AG04449 (cell line): ENCODE measurements around the gene POT1.

Source experiments
- CTCF ChIA-PET: fragments of 350-600 bp; formaldehyde crosslinking; extraction: SDS; loops from one replicate; lab custom pipeline; 2021; ENCODE audit warnings: antibody characterized with exemption; lab: Yijun Ruan, JAX
- POLR2A ChIA-PET: fragments of 400-600, 350-600 bp; formaldehyde crosslinking; extraction: SDS; loops from one replicate; lab custom pipeline; 2020; ENCODE audit warnings: antibody characterized with exemption, inconsistent platforms; lab: Yijun Ruan, JAX
- DNase-seq: peaks from one replicate; pipeline ENCODE4 v3.0.0-alpha.2; 2010; ENCODE audit warnings: low read depth, low spot score
- H3K4me3 ChIP-seq: 2 replicates; pipeline ENCODE4 v1.5.1; 2011; ENCODE audit warnings: low read depth, mild to moderate bottlenecking, control low read depth, low read length
- TF ChIP-seq, protein P1 (sequence below): IDR thresholded peaks from one replicate; pipeline ENCODE4 v1.5.1; 2011; ENCODE audit warnings: mild to moderate bottlenecking, moderate library complexity, low read length, control low read depth, inconsistent platforms; ENCODE audit not compliant: insufficient read depth; ENCODE audit errors: missing control alignments

Gene POT1

DNA sequence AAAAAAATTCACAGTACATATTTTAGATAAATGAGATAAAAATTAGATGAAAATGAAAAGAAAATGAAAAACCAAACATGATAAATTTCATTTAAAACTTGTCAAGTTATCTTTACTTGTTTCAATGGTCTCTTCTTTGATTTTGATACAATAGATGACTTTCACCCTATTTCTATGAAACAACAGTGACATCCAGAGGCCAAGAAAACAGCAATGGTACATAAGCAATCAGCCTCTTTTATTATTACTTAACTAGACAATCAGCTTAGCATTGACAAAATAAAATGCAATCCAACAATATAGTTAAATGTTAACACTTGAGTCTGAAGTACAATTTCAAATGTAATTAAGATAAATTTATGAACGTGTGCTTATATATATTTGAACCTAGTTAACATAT, 89.2 kb downstream of the POT1 start:
- DNase-seq = no peak
- ChIA-PET POLR2A (no interaction called here), CTCF (no interaction called here)

DNA sequence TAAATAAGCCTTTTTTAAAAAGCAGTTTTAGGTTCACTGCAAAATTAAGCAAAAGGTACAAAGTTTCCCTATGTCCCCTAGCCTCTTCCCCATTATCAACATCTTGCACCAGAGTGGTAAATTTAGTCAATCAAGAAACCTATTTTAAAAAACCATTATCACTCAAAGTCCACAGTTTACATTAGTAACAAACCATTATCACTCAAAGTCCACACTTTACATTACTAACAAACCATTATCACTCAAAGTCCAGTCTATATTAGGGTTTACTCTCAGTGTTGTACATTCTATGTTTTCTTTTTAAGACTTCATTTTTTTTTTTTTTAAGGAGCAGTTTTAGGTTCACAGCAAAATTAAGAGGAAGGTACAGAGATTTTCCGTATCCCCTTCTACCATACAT, 89.9 kb downstream of the POT1 start:
- ChIA-PET CTCF (interaction anchor here (1.2 kb wide), 1 partner anchor 18 kb away, joined by 3 read pairs; no protein-coding TSS in a partner anchor), POLR2A (no interaction called here)
- DNase-seq = no peak
- TF ChIP-seq, protein P1, sequence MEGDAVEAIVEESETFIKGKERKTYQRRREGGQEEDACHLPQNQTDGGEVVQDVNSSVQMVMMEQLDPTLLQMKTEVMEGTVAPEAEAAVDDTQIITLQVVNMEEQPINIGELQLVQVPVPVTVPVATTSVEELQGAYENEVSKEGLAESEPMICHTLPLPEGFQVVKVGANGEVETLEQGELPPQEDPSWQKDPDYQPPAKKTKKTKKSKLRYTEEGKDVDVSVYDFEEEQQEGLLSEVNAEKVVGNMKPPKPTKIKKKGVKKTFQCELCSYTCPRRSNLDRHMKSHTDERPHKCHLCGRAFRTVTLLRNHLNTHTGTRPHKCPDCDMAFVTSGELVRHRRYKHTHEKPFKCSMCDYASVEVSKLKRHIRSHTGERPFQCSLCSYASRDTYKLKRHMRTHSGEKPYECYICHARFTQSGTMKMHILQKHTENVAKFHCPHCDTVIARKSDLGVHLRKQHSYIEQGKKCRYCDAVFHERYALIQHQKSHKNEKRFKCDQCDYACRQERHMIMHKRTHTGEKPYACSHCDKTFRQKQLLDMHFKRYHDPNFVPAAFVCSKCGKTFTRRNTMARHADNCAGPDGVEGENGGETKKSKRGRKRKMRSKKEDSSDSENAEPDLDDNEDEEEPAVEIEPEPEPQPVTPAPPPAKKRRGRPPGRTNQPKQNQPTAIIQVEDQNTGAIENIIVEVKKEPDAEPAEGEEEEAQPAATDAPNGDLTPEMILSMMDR = no peak
- H3K4me3 ChIP-seq = no peak overlapping the region

More for the DNA sequence above, 89.2 kb downstream of the POT1 start:
- no peak overlapping the region for H3K4me3 ChIP-seq
- TF ChIP-seq, protein P1 = no peak

DNA sequence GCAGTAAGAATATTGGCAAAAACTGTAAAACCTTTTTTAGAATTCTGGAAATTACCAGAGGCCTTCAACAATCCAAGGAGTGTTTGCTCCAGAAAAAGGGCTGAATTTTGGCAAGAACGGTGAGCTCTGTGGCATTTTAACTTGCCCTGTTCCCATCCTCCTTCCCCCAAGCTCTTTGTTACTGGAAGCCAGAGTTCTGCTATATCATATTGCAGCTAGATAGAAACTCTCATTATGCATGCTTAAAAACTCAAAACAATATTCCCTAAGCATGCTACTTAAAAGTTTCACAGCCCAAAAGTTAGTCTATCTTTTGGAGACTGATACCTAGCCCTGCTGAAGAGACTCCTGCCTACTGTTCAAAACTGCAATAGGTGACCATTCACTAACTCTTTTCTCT, 93.5 kb downstream of the POT1 start:
- ChIA-PET CTCF (interaction anchor here (1.0 to 2.6 kb wide), 3 partner anchors 13 to 19 kb away, joined by 3 to 8 read pairs (median 4); no protein-coding TSS in a partner anchor), POLR2A (no interaction called here)
- no peak overlapping the region for H3K4me3 ChIP-seq
- TF ChIP-seq, protein P1 = no peak
- DNase-seq = no peak

DNA sequence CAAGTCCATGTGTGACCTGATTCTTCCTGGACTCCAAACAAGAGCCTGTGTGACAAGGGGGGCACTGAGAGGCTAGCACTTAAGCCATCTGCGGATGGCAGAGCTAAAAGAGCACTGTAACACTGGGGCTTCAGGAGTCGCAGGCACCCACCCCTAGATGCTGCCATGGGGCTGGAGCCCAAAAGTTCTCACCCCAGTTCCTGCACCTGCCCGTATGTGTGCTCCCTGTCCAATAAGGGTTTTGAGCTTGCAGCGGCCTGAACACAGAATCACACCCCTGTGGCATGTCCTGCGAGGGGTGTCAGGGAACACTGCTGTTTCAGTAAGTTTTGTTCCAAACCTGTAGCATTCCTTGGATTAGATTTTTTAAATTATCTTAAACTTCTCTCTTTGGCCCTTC, 110.8 kb downstream of the POT1 start:
- POLR2A ChIA-PET = no interaction called here
- H3K4me3 ChIP-seq = no peak overlapping the region
- DNase-seq = no peak
- CTCF ChIA-PET = no interaction called here
- TF ChIP-seq, protein P1 = no peak

DNA sequence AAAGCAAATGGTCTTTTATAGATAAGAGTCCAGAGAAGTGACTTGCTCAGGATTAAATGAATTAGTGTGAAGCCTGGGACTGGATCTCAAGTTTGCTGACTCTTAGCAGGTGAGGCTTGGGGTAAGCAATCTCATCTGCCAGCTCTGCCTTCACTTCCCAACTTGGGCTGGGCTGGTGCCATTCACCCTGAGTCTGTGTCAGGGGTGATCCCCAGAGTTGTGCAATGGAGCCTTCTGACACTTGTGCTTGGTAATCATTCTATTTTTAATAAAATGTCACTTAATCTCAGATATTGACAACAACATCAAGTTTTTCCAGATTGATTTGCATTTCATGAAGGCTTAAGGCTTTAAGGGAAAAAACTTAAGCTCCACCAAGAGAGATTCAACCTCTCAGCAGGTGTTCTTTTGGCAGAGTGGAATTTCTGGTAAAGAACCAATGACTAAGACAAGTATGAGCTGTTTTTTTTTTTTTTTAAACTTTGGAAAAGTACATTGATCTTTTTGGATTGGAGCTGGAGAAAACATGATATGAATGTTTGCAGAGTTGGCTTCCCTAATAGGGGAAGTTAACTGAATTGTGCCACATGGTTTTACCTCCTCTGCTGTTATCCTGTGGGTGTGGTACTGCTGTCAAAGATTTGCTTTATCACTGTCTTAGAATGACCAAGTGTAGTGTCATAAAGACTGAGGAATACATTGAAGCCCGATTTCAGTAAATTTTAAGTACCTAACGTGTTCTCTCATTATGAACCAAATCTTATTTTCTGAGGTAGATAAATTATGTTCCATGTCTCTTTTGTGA, 115.4 kb downstream of the POT1 start:
- POLR2A ChIA-PET = no interaction called here
- TF ChIP-seq, protein P1 = no peak
- CTCF ChIA-PET = no interaction called here
- no peak overlapping the region for H3K4me3 ChIP-seq
- DNase-seq = no peak

DNA sequence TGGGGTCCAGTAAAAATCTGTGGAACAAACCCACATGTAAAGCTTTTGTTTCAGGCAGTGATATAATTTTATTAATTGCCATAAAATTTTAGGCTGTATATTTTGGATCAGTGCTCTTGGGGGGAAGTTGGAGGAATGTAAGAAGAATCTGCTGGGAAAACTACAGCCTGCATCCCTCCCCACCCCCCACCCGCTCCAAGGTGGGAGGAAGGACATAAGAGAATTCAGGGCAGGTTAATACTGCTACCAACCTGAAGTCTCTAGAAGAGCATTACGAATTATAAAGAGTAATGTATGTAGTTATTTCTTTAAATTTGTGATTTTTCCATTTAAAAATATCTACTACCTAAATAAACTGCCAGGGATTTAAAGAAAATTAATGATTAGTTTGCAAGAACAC, 116.9 kb downstream of the POT1 start:
- TF ChIP-seq, protein P1 = no peak
- no peak overlapping the region for H3K4me3 ChIP-seq
- ChIA-PET POLR2A (no interaction called here), CTCF (interaction anchor here (0.8 kb wide), 1 partner anchor 28 kb away, joined by 3 read pairs; no protein-coding TSS in a partner anchor)
- no peak for DNase-seq
